ENCODE measurements around the gene CALML5.

The CALML5 gene

GRCh38 chr10:5499493-5500140 lies at the start of gene CALML5:
CALML5 (minus strand) TSS chr10:5499570; CDS start chr10:5499438, 132 bp downstream.
- DNase-seq (ENCODE audit: low read depth): no peak

- DNase-seq (ENCODE audit: low read depth): no peak
Observed at GRCh38 chr10:5547931-5548660, 48.7 kb upstream of the CALML5 start.

GRCh38 chr10:5547681-5547930 lies 48.2 kb upstream of the CALML5 start:
- no peak for DNase-seq (ENCODE audit: low read depth)

- no peak for DNase-seq (ENCODE audit: low read depth)
Observed at GRCh38 chr10:5546891-5547680, 47.7 kb upstream of the CALML5 start.

- no peak for DNase-seq (ENCODE audit: low read depth)
Observed at GRCh38 chr10:5545778-5546710, 46.7 kb upstream of the CALML5 start.

- no peak for DNase-seq (ENCODE audit: low read depth)
Observed at GRCh38 chr10:5545426-5545777, 46.0 kb upstream of the CALML5 start.

GRCh38 chr10:5545011-5545410 lies 45.6 kb upstream of the CALML5 start:
- DNase-seq (ENCODE audit: low read depth): no peak

GRCh38 chr10:5544216-5544805 lies 44.9 kb upstream of the CALML5 start:
- DNase-seq (ENCODE audit: low read depth): no peak

GRCh38 chr10:5543623-5544022 lies 44.3 kb upstream of the CALML5 start:
- no peak for DNase-seq (ENCODE audit: low read depth)

- no peak for DNase-seq (ENCODE audit: low read depth)
Observed at GRCh38 chr10:5542100-5542499, 42.7 kb upstream of the CALML5 start.

- no peak for DNase-seq (ENCODE audit: low read depth)
Observed at GRCh38 chr10:5540891-5541290, 41.5 kb upstream of the CALML5 start.

- DNase-seq (ENCODE audit: low read depth): no peak
Observed at GRCh38 chr10:5540080-5540479, 40.7 kb upstream of the CALML5 start.

- DNase-seq (ENCODE audit: low read depth): no peak
Observed at GRCh38 chr10:5538892-5539651, 39.7 kb upstream of the CALML5 start.

GRCh38 chr10:5538446-5538845 lies 39.1 kb upstream of the CALML5 start:
- no peak for DNase-seq (ENCODE audit: low read depth)

- DNase-seq (ENCODE audit: low read depth): no peak
Observed at GRCh38 chr10:5537684-5538083, 38.3 kb upstream of the CALML5 start.

- DNase-seq (ENCODE audit: low read depth): no peak
Observed at GRCh38 chr10:5536486-5537081, 37.2 kb upstream of the CALML5 start.

- no peak for DNase-seq (ENCODE audit: low read depth)
Observed at GRCh38 chr10:5534880-5535856, 35.8 kb upstream of the CALML5 start.

- no peak for DNase-seq (ENCODE audit: low read depth)
Observed at GRCh38 chr10:5534051-5534821, 34.9 kb upstream of the CALML5 start.
